Hematopoietic multipotent progenitor cell (in vitro differentiated cells): ENCODE measurements around the gene TUBA4A. TPM values are rescaled to one million over a fixed set of nuclear protein-coding genes. Genes with fewer than 3 reads are reported as not detected.

Experiments used
- DNase-seq, 3 donors: peaks; one replicate each; pipeline ENCODE4 v3.0.0-alpha.2; 2011 to 2015; ENCODE audit warnings: low read depth in 2 of 3, low spot score in 2 of 3
- total RNA-seq: library from RNA; depleted of rRNA; stranded (reverse); fragments of >200 nt; gene quantifications from one replicate; pipeline ENCODE4 v1.2.3, GENCODE V29; 2012

TUBA4A gene
- 22.9 TPM for total RNA-seq

DNA sequence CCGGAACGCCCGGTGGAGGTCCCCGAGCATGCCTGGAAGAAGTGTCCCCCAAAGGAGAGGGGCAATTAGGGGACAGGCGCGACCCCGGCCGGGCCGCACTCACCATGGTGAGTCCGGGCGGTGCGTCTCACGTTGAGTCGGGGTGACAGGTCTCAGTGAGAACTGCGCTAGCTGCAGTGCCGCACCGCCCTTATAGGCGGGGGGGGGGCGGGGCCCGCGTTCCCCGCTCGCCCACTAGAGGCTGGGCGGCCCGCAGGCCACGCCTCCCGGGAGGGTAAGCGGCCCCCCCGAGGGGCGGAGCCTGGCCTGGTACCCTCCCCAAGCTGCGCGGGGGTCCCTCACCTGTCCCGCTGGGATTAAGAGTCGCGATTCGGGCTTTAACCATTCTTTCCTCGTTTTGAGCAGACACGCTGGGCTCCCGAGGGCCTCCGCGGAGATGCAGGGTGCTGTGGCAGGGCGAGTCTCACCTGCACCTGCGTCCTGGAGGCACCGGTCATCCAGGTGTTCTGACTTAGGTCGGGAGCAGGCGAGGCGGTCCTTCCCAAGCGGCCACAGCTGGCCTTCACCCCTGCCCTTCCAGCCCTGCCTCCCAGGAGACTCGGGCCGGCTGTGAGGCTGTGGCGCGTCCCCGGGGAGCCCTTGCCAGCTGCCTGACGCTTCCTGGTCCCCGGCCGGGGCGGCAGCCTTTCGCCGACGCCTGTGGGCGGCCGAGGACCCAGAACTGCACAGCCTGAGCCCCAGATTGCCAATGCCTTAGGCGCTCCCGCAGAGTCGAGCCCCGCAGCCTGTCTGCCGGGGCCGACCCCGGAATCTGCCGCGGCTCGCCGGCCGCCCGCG, at the start of gene TUBA4A:
TSS of gene TUBA4A (minus strand) at position 166 of the 837 bp plus-strand sequence. CDS start at position 106, 60 bp downstream.
- peak; percentile 78 to 85 (median 83) for DNase-seq

DNA sequence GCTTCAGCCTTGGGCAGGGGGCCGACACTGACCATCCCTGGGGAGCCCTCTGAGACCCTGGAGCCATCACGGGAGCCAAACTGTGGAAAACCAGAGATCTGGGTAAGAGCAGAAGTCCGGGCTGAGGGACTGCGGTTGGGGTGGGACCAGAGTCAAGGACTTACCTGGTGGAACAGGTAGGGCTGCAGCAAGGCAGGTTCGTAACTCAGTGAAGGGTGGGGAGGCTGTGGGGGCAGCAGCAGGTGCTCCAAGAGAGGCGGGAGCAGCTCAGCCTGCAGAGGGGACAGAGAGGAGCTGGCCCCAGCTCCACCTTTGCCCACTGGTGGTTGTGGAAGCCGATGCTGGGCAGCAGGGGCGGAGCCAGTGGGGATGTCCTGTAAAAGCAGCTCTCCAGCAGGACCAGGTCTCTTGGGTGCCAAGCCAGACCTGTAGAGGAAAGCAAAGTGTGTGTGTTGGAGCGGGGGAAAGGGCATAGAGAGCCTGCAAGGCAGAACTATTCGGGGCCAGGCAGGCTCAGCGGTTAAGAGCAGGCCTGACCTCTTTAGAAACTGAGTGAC, 48.8 kb upstream of the TUBA4A start:
- DNase-seq: no peak

DNA sequence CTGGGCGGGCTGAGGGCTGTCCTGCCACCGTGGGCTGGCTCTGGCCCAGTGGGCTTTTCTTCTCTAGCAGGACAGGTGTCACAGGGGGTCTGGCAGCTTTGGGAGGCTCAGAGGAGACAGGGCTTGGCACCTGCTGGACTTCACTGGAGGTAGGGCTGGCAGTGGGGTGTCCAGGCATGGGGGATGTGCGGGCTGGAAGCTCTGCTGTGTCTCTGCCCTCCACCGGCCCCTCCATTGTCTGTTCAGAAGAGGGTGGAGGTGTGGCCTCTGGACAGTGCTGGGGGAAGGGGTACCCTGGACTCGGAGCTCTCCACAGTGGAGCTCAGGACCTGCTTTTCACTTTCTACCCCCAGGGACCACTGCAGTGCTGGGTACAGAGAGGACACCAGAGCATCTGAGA, 46.3 kb upstream of the TUBA4A start:
- DNase-seq: no peak

DNA sequence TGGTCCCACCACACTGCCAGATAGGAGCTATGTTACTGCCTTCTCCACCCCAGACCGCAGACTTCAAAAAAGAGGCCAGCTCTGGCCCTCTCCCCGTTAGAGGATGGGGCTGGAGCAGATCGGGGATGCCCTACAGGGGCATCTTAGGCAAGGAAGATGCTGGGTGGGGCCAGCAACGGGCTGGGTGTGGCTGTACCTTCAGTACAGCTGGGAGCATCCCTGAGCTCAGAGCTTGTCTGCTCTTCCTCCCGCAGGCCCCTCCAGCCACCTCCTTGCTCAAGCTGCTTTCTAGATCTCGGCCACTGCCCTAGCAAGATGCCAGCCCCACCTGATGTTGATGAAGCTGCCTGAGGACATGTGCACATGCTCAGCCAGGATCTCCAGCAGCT, 45.6 kb upstream of the TUBA4A start:
- DNase-seq: no peak

DNA sequence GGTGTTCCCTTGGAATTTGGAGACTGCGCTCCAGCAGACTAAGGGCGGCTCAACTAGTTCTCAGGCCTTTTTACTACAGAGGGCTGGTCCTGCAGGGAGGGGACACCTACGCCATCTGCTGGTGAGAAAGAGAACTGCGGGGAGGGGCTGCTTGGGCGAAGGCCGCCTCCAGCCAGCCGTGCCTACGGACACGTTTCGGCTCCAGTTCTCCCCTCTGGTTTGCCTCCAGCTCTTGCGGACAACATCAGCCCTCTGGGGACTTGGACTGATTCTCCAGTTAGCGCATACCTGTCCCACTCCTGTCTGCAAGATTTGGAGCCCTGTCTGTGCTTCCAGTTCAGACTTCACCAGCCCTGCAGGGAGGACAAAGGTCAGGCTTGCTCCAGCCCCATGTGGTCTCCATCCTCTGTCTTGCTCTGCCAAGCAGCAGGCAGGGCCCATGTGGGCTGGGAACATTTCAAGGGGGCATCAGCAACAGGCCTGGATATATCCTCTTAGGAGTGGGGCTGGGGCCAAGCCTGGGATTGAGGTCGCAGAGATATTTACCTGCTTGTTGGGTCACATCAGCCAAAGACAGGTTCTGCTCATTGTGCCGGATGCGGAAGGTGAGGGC, 45.1 kb upstream of the TUBA4A start:
- peak; percentile 70 to 84 (median 76) for DNase-seq

DNA sequence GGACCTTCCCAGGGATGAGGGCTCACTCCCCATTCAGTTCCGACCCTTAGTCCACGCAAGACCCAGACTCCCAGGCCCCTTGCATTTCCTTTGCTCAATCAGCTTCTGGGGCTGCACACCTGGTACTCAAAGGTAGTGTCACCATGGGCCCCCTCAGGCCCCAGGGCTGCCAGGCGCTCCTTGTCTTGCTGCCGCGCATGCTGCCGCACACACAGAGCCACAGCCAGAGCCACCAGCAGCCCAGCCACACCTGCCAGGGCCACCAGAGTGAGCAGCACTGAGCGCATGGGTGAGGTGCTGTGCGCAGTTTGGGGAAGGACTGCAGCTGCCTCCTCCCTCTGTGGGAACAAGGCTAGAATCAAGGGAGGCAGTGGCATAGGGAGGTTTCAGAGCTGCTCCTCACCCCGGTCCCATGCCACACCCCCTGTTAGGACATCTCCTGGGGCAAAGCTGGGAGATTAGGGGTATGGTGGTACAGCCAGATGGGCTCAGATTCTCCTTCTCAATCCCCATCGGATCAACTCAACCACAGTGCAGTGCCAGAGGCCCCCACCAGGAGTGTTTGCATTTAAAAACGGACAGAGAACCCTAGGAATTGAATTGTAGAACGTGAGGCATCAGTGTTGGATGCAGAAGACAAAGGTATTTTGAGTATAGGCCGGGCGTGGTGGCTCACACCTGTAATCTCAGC, 44.2 kb upstream of the TUBA4A start:
- no peak for DNase-seq

DNA sequence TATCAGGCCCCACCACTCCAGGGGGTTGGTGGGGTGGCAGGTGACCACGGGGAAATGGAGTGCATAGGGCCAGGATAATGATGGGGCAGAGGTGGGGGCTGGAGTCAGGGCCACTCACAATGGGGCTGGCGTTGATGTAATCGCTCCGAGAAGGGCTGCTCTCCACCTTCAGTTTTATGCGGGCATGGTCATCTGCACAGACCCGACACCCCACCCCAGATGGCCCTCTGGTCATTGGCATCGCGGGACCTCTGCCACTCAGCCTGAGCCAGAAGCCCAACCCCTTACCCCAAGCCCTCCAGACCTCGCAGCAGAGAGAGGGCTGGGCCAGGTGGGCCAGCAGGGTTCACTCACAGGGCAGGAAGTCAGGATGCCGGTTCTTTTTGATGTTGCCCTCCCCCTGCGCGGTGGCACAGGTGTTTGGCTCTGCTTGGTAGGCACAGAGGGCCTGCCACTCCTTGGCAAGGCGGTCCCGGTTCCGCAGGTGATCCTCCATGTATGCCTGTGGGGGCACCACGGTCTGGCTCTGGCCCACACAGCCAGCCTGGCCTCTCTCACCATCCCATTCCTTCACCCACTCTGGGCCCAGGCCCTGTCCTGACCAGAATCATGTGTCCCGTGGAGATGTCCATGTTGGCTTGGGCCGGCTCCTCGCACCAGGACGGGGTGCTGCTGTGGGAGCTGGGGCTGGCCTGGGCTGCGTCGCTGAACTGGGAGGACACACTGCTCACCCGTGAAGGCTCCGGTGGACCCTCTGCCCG, 43.1 kb upstream of the TUBA4A start:
- DNase-seq: no peak

DNA sequence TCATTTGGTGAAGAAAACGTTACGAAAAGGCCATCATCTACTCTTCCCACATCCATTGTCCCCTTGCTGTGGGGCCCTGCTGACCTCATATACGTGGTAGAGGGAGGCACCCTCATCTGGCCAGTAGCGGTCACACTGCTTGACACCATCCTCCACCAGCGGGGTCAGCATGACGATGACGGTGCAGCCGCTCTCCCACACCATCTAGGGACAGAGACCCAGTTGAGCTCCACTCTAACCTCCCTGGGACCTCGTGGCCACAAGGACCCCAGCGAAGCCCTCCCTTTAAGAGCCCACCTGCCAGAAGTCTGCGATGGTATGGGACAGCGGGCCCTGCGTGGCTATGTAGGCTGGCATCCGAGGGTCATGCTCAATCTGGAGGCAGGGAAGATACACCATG, 42.4 kb upstream of the TUBA4A start:
- no peak for DNase-seq

DNA sequence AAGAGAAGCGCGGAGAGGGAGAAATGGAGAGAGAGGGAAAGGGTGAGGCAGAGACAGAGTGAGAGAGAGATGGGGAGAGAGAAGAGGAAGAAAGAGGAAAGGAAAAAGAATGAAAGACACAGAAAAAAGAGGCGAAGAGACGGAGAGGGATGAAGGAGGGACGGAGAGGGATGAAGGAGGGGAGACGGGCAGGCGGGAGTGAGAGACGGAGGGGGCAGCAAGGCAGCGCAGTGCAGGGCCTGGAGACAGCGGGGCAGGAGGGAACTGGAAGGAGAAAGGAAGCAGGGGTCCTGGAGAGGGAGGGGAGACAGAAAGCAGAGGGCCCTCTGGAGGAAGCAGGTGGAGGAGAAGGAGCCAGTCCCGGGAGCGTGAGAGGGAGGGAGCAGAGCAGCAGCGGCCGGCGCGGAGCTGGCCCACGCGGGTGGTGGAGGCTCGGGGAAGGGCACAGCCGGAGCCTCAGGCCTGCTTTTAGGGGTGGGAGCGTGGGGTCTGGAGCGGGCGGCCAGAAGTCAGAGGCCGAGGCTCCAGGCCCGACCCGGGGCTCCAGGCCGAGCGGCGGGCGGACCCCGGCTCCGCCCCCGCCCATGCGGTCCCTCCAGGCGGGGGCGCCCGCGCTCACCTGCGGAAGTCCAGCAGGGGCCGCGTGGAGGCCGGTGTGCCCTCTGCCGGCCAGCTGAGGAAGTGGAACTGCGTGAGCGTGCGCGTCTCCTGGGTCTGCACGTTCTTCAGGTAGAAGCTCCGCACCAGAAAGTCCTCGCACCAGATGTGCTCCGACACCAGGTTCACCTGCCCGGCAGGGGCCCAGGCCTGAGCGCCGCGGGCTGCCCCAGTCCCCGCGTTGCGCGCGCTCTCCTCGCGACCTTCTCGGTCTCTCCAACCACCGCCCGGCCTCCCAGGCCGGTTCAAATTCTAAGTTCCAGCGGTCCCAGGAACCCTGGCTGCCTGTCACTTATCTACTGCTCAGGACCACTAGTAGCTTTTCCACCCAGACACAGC, 40.9 kb upstream of the TUBA4A start:
- DNase-seq: peak; percentile 86 to 89 (median 86)

DNA sequence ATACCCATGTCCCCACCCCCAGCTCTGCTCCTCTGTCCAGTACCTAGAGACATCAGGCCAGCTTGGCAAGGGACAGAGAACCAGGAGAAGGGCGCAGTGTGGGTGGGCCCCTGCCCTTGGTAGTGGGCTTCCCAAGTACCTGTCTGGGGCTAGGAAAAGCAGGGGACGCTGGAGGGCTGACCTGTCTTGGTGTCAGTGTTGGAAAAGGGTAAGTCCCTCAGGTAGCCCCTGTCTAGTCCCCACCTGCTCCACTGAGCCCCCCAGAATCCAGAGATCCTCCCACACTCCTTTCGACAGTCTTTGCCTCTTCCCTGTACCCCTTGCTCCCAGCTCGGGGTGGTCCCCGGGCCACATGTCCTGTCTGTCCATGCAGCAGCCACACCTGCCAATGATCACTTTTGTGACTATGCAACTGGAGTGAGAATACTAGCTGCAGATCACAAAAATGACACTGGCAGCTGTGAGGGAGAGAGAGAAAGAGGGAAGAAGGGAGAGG, 40.1 kb upstream of the TUBA4A start:
- no peak for DNase-seq

DNA sequence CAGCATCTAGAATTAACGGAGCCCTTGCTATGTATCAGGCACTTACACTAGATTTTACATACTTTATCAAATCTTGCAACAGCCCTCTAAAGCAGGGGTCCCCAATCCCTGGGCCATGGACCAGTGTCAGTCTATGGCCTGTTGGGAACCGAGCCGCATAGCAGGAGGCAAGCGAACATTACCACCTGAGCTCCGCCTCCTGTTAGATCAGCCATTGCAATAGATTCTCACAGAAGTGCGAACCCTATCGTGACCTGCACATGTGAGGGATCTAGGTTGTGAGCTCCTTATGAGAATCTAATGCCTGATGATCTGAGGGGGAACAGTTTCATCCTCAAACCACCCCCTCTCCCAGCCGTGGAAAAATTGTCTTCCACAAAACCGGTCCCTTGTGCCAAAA, 38.9 kb upstream of the TUBA4A start:
- DNase-seq: no peak

DNA sequence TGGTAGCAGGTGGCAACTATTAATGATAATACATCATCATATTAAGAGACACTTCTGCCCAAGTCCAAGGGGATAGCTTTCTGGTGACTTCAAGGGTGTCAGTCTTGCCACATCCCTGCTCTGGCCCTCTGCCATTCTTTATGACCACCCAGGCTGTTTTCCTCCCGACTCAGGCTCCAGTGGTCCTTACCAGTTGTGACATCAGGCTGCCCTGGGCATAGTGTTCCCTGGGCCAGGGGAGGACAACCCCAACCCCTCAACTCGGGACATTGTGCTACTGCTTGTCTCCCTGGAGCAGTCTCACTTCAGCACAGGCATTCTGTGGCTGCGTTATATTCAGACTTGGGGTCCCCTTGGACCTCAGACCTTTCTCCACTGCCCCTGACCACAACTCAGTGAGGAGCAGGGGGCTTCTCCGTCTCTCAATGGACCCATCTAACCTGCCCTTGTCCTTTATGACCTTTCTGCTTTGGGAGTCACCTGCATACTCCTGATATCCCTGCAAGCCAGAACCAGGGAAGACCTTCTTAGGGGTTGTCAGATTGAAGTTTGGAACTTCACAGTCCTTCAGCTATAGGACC, 38.3 kb upstream of the TUBA4A start:
- no peak for DNase-seq

DNA sequence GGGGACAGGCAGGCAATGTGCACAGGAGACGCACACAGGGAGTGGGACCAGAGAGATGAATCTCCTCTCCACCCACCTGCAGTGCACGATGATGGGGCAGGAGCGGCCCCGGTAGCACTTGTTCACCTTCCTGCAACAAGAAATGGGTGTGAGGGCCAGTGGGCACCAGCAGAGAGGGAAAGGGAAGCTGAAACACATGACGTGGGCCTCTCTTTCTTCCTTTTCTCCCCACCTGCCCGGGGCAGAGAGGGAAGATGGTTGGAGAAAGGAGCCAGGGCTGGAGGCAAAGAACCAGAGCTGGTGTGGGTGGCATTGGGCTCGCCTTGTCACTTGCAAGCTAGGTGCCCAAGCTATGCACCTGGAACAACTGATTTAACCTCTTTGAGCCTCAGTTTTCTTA, 37.7 kb upstream of the TUBA4A start:
- no peak for DNase-seq

DNA sequence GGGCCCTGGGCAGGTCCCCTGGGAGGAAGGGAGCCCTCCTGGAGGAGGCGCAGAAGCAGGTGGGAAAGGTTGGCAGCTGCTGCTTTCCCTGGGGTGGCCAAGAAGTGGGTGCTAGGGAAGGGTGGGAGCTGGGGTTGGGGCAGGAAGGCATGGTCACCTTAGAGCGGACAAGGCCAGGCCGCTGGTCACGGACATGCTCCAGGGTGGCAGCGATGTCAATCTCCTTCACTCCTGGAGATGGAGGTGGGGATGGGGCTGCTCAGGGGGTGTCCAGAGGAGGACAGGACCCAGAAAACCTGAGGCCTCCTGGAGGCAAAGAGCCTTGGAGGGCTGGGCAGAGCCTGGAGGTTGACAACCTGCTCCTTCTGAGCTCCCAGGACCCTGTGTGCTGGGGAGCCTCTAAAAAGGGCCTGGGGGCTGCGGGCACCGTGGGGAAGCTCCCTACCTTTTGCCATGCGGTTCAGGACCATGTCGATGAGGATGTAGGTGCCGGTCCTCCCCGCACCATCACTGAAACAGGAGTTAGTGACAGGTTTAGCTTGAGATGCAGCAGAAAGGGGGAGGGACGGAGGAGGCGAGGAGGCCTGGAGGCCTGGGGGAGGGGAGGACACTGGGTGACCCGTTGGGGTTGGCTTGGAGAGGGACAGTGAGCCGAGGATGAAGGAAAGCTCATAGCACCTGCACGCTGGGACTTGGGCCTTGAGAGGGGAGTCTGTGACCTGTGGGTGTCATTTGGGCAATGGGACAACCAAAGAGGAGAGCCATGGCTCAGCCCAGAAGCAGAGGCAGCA, 36.9 kb upstream of the TUBA4A start:
- no peak for DNase-seq

DNA sequence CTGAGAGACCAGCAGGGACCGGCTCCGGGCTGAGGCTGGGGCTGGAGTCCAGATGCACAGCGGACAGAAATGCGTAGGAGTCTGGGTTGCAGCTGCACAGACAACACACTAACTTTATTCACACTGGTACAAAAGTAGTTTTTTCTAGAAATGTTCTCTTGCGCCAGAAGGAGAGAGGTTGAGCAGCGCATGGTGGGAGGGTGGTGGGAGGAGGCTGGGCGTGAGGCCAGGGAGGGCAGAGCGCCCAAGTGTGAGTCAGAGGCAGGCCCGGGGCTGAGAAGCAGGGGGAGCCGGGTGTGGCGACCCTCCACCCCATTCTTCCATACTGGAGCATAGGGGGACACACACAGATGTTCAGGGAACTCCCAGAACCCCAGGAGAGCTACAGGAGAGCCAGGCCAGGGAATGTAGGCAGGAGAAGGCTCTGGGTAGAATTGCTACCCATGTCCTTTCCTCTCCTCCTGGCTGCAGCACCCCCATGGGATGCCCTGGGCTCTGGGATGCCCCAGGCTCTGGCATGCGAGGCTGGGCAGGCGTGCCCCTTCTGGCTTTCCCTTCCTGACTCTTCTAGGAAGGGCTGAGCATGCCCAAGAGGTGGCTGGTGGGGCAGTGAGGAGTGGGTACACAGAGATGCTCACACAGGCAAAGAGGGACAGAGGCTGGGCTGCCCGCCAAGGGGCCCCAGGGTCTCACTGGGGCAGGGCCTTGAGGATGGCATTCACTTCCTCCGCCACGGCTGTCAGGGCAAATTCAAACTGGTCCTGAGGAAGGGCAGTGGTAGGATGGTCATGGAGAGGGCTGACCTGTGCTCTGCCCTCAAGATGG, 36.0 kb upstream of the TUBA4A start:
- peak in 2 of 3 donors; percentile 36 to 48 for DNase-seq

DNA sequence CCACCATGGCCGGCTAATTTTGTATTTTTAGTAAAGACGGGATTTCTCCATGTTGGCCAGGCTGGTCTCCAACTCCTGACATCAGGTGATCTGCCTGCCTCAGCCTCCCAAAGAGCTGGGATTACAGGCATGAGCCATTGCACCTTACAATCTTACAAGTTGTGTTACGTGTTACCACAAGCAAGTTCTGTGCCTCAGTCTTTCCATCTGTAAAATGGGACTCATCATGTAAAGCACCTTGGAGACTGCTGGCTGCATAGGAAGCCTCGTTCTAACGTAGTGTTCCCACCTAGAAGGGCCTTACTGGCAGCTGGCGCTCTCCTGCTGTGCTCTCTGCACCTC, 35.4 kb upstream of the TUBA4A start:
- no peak for DNase-seq

DNA sequence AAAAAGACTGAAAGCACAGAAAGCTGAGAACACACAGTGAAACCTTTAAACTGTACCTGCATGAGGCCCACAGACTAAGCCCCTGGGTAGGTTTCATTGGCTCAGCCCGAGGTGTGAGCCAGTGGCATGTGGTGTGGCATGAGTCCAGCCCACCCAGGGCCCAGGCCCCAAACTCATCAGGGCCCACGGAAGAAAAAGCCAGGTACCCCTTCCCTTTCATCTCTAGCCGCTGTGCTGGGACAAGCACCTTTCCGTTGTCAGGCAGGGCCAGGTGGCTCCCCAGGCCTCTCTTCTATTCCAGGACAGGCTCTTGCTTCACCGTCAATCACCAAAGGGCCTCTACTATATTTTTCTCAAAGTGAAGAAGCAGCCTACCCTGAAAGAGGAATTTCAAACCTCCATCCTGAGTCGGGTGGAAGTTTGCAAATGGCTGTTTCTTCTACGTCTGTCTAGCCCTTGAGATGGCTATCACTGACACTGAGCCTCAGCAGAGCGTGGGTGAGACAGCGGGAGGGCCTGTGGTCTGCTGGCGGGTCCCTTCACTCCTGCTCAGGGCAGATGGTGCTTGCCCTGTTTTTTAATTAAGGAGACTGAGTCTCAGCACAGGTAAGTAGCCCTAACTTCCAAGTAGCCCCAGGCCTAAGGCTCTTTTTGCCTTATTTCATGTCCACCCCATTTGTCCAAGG, 34.0 kb upstream of the TUBA4A start:
- no peak for DNase-seq
